HG03439 (cell line): ENCODE data around the gene SPATA2.

ENCODE experiments used
- ATAC-seq: cut with Tn5 transposase; IDR thresholded peaks from one replicate; pipeline ENCODE4 v1.9.1; 2021; ENCODE audit warnings: mild to moderate bottlenecking, moderate library complexity; ENCODE audit not compliant: unreplicated experiment

Gene SPATA2

DNA sequence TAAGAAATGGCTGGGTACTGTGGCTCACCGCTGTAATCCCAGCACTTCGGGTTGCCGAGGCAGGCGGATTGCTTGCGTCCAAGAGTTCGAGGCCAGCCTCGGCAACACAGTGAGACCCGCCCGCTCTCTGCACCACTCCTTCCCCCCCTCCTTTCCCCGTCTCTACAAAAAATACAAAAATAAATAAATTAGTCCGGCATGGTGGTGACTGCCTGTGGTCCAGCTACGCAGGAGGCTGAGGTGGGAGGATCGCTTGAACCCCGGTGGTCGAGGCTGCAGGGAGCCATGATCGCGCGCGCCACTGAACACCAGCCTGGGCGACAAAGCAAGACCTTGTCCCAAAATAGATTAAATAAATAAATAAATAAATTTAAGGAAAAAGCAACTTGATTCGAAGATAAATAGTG, 20.4 kb upstream of the SPATA2 start:
- ATAC-seq: peak; percentile 3

DNA sequence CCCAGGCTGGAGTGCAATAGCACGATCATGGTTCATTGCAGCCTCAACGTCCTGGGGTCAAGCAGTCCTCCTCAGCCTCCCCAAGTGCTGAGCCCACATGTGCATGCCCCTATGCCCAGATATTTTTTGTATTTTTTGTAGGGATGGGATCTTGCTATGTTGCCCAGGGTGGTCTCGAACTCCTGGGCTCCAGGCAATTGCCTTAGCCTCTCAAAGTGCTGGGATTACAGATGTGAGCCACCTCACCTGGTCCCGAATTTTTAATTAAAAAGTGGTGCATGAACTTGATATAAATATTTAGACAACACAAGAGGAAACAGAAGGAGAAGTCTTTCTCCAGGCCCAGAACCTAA, 13.8 kb upstream of the SPATA2 start:
- ATAC-seq: no peak

DNA sequence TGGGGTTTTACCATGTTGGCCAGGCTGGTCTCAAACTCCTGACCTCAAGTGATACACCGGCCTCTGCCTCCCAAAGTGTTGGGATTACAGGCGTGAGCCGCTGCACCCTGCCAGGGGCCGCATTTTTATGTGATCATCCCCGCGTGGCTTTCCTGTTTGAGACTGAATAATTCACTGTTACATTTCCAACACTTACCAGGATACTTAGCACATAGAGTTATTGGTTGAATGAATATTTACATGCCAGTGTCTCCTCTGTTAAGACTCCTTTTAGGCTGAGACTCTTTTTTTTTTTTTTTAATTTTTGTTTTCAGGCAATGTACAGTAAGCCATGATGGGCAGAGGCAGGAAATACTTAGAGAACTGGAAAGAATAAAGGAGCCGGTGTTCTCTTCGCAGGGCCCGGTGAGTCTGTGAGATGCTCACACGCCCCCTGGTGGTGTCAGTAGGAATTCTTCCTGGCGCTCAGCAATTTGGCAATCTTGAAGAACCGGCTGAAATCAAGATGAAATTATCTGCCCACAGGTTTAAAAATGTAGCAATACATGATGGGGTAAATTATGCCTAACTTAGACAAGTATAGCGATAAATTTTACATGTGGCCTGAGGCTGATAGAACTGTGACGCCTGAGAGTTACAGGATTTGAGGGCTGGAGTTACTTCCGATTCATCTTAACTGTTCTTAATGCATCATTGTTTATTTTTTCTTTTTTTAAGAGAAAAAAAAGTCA, 13.2 kb upstream of the SPATA2 start:
- ATAC-seq: no peak

DNA sequence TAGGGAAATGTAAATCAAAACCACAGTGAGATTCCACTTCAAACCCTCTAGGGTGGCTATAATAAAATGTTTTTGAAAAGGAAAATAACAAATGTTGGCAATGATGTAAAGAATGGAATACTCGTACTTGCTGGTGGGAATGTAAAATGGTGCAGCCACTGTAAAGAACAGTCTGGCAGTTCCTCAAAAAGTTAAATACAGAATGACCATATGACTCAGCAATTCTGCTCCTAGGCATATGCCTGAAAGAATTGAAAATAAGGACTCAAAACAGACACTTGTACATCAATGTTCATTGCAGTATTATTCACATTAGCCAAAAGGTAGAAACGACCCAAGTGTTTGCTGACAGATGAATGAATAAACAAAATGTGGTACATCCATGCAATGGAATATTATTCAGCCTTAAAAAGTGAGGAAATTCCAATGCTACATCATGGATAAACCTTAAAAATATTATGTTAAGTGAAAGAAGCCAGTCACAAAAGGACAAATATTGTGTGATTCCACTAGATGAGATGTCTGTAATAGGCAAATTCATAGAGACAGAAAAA, 10.6 kb upstream of the SPATA2 start:
- no peak for ATAC-seq

DNA sequence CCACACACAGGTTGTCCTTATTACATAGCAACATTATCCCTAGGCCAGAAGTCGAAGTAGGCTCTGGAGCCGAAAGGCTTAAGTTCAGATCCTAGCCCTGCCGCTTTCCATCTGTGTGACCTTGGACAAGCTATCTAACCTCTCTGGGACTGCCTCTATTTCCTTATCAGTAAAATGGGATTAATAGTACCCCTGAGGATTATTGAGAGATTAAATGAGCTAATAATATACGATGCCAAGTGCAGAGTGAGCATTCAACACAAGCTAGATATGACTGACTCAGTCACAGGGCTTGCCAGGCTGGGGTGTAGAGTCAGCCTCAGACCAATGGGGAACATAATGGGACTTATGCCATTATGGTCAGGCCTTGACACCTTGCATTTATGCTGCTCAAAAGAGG, 8.9 kb upstream of the SPATA2 start:
- ATAC-seq: no peak

DNA sequence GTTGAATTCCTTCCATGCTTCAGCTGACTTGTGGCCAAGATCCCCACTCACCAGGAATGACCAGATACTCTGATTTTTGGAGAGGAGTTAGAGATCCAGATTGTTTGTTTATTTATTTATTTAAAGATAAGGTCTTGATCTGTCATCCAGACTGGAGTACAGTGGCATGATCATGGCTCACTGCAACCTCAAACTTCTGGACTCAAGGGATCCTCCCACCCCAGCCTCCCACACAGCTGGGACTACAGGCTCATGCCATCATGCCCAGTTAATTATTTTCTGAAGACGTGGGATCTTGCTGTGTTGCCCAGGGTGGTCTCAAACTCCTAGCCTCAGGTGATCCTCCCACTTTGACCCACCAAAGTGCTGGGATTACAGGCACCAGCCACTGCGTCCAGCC, 4.1 kb upstream of the SPATA2 start:
- ATAC-seq: no peak

DNA sequence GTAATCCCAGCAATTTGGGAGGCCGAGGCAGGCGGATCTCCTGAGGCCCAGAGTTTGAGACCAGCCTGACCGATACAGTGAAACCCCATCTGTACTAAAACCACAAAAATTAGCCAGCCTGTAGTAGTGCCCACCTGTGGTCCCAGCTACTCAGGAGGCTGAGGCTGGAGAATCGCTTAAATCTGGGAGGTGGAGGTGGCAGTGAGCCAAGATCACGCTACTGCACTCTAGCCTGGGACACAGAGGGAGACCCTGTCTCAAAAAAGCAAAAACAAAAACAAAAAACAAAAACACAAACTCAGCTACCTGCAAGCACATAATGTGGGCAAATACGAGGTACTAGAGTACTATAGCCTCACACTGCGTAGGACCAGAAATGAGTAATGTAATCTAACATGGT, 3.7 kb upstream of the SPATA2 start:
- no peak for ATAC-seq

DNA sequence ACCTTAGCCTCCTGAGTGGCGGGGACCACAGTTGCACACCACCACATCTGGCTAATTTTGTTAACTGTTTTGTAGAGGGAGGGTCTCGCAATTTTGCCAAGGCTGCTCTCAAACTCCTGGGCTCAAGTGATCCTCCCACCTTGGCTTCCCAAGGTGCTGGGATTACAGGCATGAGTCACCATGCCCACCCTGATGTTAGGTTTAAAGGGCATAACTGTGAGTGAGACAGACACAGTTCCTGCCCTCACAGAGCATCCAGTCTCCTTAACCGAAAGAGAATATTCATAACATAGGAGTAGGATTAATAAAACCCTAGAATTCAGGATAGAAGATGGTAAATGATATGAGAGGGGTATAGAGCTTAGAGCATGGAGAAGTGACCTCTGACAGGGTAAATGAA, 3.1 kb upstream of the SPATA2 start:
- no peak for ATAC-seq

DNA sequence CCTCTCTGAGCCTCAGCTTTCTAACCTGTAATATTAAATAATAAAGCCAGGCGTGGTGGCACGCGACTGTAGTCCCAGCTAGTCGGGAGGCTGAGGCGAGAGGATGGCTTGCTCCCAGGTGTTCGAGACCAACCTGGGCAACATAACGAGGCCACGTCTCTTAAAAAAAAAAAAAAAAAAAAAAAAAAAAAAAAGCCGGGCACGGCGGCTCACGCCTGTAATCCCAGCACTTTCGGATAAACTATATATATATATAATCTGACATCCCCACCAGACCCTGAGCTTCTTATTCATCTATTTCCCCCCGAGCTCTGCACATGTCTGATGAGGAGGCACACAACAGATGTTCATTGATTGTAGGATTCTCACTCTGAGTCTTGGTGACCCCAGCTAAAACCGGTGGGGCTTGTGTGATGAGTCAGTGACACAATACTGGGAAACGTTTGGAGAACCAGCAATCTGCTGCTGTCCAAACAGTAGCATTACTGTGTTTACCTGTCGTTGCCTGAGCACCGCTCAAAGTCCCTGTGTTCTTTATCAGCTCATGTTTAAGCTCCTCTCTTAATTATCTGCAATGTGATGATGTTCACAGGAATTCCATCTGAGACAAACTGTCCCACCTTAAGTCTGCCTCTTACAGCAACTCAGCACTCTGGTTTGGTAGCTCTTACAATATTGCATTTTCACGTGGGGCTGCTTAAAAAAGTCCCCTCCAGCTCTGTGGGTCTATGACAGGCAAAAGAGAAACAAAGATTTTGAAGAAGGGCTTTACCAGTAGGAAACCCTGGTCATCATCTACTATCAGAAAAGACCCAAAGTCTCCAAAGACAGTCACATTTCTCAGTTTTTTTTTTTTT, 1.0 kb upstream of the SPATA2 start:
- ATAC-seq: no peak

DNA sequence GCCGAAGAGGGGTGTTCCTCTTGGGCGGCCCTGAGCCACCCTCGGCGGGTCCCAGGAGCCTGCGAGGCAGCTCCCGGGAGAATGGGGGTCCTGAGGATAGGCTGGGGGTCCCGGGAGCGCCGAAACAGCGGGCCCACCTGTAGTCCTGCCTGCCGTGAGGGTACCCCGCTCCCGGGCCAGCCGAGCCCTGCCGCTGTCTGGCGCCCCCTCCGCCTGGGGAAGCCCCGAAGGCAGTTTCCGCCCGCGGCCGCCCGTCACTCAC, 280 bp downstream of the SPATA2 start:
- no peak for ATAC-seq

DNA sequence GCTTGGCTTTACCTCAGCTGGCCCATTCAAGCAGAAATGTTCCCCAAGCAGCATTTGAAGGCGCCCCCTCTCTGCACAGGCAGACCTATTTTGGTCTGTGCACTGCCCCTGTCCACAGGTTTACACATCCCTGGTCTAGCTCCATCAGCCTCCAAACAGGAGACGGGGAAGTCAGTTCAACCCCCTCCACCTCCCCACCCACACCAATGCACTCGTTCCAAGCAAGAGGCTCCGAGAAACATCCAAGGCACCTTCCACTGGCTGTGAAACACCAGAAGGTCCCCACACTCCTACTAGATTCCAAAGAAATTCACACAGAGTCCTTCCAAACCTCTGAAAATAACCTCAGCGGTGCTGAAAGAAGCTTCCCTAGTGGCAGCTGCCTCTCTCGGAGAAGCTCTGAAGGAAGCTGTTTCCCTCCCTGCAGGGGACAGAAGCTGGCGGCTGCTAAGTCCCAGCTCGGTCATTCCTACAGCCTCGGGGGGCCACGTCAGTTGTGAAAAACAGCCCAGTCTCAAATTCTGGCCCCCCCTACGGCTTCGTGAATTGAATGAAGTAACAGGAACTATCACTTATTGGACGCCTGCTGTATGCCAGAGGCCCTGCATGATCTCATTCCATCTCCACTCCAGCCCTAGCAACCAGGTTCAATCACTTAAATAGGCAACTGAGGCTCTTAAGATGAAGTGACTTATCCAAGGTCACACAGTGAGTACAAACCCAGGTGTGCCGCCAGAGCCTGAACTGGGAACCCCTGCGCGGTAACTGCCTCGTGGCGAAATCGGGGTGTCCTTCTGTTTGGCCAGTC, 815 bp downstream of the SPATA2 start:
- ATAC-seq: no peak

DNA sequence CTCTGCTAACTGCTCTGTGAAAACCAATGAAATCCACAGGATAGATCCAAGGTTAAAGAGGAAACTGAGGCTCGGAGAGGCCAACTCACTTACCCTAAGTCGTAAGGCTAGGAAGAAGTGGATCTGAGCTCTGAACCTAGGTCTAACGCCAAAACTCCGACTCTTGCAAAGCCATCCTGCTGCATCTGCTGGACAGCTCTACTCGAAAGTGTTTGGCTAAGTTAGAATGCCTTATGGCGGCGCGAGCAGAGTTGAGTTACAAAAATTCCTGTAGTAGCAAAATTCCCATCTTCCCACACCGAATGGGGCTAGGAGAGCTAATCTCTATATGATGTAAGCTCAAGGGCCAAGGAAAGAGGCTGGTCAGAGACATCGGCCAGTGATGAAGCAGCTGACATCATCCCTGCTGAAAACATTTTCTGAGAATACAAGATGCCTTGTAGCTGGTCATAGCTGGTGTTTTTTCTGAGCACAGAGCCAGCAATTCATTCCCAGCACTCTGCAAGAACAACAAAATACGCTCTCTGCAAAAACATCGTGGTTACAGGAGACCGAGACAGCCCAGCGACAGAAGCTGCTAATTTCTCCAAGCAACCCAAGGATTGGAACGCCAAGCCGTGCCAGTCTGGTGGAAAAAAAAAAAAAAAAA, 1.8 kb downstream of the SPATA2 start:
- no peak for ATAC-seq

DNA sequence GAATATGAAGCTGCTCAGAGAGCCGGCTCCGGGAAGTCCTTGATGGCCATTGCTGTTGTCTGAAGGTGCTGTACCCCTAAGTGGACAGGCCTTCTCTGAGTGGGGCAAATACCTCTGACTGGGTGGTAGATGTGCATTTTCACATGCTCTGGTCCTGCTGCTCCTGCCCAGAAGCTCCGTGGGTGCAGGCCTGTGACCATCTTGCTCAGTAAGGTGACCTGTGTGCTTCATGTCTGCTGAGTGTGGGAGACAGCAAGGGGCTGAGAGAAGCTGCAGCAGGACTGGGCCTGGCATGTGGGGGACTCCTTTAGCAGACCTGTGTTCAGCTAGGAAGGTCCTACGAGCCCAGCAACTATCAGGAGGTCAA, 5.0 kb downstream of the SPATA2 start:
- no peak for ATAC-seq

DNA sequence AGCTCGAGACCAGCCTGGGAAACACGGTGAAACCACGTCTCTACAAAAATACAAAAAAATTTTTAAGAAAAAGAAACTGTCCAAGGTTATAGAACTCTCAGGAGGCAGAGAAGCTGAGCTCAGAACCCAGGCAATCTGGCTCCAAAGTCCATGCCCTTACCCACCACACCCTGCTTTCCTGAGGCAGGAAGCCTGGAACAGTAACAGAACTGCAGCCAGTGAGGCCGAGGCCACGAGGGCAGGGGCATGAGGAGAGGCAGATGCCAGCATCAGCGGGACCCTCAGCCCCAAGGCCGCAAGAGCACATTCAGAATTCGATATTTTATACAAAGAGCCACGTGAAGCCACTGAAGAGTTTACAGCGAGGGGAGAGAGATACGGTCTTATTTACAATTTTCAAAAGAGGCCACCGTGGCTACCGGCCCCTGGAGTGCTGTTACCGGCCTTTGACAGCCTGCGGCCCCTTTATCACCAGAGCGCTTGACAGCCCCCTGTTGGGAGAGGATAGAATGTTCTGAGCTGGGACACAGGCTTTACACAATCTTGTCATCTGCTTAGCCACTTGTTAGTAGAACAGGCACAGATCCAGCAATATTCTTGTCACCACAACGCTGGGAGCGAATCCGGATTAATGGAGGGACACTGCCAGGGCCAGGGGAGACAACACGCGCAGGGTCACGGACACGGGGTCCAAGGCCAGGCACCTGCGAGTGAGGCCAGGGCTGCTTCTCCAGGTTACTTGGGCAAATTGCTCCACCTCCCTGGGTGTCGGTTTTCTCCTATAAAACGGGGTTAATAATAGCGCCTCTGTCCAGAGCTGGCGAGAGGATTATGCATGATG, 5.6 kb downstream of the SPATA2 start:
- ATAC-seq: no peak

DNA sequence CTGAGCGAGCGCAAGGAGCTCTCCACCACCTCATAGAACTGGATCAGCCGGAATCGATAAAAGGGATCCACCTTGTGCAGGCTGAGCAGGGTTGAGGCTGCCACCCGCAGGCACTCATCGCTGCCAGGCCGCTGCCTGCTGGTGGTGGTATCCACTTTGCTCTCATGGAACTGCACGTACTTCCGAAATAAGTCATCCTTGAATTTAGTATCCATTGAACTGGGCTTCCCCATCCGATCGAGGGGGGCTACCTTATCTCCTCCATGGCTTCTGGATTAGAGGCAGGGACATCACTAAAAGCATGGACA, 7.1 kb downstream of the SPATA2 start:
- ATAC-seq: no peak

DNA sequence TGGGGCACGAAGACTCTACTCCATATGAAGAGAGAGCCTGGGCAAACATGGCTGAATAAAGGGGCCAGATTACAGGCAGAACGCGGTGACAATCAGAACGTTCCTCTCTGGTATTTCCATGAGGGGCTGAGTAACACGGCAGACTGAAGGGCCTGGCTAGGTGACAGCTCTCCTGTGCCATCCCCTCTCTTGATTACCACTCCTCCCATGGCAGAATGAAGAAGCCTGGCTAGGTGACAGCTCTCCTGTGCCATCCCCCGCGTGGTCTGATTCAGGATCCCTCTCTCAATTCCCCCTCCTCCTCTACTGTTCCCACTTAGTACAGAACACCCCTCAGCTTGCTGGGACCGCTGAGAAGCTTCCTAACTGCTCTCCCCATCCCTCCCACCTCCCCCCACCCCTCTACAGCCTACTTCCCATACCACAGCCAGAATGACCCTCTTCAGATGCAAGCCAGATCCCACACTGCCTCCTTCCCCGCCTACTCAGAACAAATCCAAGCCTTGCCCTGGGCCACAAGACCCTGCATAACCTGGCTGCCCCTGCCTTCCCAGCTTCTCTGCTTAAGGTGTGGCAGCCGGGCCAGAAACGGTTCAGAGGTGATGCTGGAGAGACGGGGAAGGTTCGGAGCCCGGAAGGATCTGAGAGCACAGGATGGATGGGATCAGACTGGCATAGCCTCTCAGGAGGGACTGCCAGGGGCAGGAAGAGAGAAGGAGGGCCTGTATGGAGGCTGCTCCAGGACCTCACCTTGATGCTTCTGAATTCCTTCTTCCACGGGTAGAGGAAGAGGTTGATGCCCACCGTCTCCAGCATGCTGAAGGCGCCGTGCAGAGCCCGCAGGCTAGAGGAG, 7.7 kb downstream of the SPATA2 start:
- no peak for ATAC-seq

DNA sequence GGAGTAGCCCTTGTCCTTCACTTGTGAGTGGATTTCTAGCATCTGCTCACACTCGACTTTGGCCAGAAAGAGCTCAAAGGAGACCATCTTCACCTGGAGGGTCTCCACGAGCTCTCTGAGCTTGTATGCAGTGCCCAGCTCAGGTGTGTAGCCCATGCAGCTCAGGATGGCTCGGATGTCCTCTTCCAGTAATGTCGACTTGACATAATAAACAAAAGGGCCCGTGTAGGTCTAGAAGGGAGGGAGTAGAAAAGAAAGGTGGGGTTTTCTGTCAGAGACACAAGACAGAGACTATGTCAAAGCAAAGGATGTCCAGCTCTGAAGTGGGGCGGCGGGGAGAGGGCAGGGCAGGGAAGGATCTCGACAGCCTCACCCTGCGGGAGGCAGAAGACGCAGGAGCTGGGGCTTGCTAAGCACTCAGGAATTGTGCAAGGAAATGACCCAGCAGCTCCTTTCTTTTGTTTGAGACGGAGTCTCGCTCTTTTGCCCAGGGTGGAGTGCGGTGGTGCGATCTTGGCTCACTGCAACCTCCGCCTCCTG, 8.6 kb downstream of the SPATA2 start:
- no peak for ATAC-seq

DNA sequence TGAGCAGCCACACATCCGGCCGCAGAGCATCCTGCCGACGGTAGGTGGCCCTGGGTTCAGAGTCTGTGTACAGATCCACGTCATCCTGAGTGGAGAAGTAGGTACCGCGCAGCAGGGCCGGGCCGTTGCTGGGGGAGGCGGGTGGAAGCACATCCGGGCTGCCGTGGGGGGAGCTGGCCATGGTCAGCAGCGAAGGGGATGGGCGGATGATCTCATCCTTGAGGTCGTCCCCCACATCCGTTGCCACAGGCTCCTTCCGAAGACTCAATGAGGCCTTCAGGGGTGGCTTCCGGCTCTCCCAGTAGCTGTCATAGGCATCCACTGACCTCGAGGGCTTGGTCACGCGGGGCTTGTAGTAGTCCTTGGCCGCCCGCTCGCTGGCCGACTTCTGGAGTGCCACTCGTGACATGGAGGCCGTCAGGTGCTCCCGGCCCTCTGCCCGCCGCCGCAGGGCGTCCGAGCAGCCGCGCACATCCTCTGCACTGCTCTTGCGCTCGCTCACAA, 9.2 kb downstream of the SPATA2 start:
- ATAC-seq: no peak

DNA sequence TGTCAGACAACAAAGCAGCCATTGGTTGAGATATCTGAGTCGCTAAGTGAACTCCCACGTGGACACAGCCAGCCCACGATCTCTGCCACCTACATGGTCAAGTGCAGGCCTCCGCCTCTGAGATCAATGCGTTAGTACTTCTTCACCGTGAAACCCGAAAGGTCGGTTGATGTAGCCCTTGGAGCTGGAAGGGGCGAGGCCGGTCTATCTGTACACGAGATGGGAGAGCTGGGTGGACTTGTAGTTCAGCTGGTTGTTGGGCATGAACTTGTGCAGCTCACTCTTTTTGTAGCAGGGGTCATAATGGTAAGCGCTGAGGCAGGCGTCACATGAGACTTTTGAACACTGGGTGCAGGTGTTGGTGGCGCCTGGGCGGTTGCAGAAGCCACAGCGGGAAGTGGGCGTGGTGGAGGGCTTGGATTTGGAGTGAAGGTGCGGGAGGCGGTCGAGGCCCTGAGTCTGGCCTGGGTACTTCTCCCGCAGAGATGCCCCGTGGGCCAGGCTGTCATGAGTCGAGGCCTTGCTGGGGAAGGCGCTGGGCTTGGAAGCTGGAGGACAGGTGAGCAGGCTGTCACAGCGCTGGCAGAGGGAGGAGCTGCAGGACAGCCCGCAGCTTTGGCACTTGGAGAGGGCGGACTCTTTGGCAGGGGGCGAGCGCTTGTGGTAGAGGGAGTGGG, 9.8 kb downstream of the SPATA2 start:
- ATAC-seq: no peak
